Panc1 (cell line): ENCODE results near the gene HAGH. TPM values are rescaled to one million over a fixed set of nuclear protein-coding genes. Genes with fewer than 3 reads are reported as not detected.

Experiments used
- ATAC-seq: fragments of 200-7000 bp; cut with Tn5 transposase; 2 replicates; pipeline ENCODE4 v1.9.1; 2020; ENCODE audit warnings: mild to moderate bottlenecking, moderate library complexity
- BruUV-seq: library from RNA; stranded (reverse); fragments of 400-500 nt; replicated peaks from 2 replicates; lab custom pipeline; 2021; lab: Mats Ljungman, UMichigan
- CTCF ChIA-PET: fragments of 300-600 bp; sonication (Branson Sonifier 250); formaldehyde crosslinking; loops from one replicate; lab custom pipeline; 2022; ENCODE audit warnings: antibody characterized with exemption; lab: Charles Lee
- POLR2A ChIA-PET: fragments of 300-600 bp; sonication (Branson Sonifier 250); formaldehyde crosslinking; loops from one replicate; lab custom pipeline; 2022; ENCODE audit warnings: antibody characterized with exemption; lab: Charles Lee
- DNase-seq: peaks from one replicate; pipeline ENCODE4 v3.0.0-alpha.2; 2010; ENCODE audit warnings: low read depth, low spot score
- H3K27ac ChIP-seq: 2 replicates; pipeline ENCODE4 v1.5.1; 2011; ENCODE audit warnings: mild to moderate bottlenecking, low read length, inconsistent platforms
- H3K27me3 ChIP-seq: fragments of 200-500 bp; sonication (Bioruptor generic); 2 replicates; pipeline ENCODE4 v1.6.0; 2014; ENCODE audit warnings: low read length, inconsistent platforms; ENCODE audit not compliant: control insufficient read depth, insufficient read depth
- H3K36me3 ChIP-seq: fragments of 200-500 bp; sonication (Bioruptor generic); 2 replicates; pipeline ENCODE4 v1.5.1; 2014; ENCODE audit warnings: inconsistent platforms, mild to moderate bottlenecking, low read length, moderate library complexity; ENCODE audit not compliant: control insufficient read depth, insufficient read depth
- H3K4me1 ChIP-seq: 2 replicates; pipeline ENCODE4 v1.5.1; 2011; ENCODE audit warnings: inconsistent platforms, mild to moderate bottlenecking, low read length, moderate library complexity; ENCODE audit not compliant: control insufficient read depth, insufficient read depth
- H3K4me3 ChIP-seq, 2 experiments: 2 replicates each; pipeline ENCODE4 v1.5.1; 2011 to 2012; ENCODE audit warnings: low read depth in 2 of 2, low read length in 2 of 2, mild to moderate bottlenecking in 2 of 2, inconsistent platforms in 1 of 2, moderate library complexity in 1 of 2
- H3K9me3 ChIP-seq: fragments of 200-500 bp; sonication (Bioruptor generic); 2 replicates; pipeline ENCODE4 v1.5.1; 2014; ENCODE audit warnings: low read depth, mild to moderate bottlenecking, inconsistent platforms, low read length, moderate library complexity; ENCODE audit not compliant: control insufficient read depth, insufficient read depth
- POLR2AphosphoS5 ChIP-seq: IDR thresholded peaks from 2 replicates; pipeline ENCODE4 v1.6.1; 2012; ENCODE audit warnings: mild to moderate bottlenecking, low read depth, low read length, moderate library complexity
- SIN3A ChIP-seq: IDR thresholded peaks from 2 replicates; pipeline ENCODE4 v1.6.1; 2012; ENCODE audit warnings: low read depth, mild to moderate bottlenecking, low read length, moderate library complexity, borderline replicate concordance; ENCODE audit not compliant: insufficient read depth
- TCF7L2 ChIP-seq: IDR thresholded peaks from 2 replicates; pipeline ENCODE4 v1.6.1; 2011; ENCODE audit warnings: mild to moderate bottlenecking, low read depth, low read length, inconsistent platforms
- in situ Hi-C: cut with HindIII; loops from 2 replicates; pipeline ENCODE4 v1.10.0; 2016; ENCODE audit warnings: low sequenced_read_pairs, low pct_unique_long_range_greater_than_20kb
- intact Hi-C: fragments of 100-400 bp; cut with micrococcal nuclease; formaldehyde crosslinking; loops from one replicate; pipeline ENCODE4 v1.10.0; 2022; ENCODE audit not compliant: unreplicated experiment
- total RNA-seq: library from RNA; stranded (reverse); gene quantifications from one replicate; pipeline ENCODE4 v1.2.1, GENCODE V29; 2021; ENCODE audit not compliant: unreplicated experiment
- TF ChIP-seq, protein P1 (sequence below), 2 experiments: IDR thresholded peaks; 2 replicates each; pipeline ENCODE4 v1.6.1; 2011 to 2012; ENCODE audit warnings: low read depth in 2 of 2, control low read depth in 1 of 2, low read length in 1 of 2, mild to moderate bottlenecking in 1 of 2, moderate library complexity in 1 of 2; ENCODE audit not compliant: insufficient read depth in 1 of 2
- TF ChIP-seq, protein P2 (sequence below): fragments of 450-650 bp; IDR thresholded peaks from 2 replicates; pipeline ENCODE4 v1.5.1; 2017; ENCODE audit warnings: mild to moderate bottlenecking

HAGH gene
- total RNA-seq, 1 experiment from 2014 or later = 58.9 TPM

DNA sequence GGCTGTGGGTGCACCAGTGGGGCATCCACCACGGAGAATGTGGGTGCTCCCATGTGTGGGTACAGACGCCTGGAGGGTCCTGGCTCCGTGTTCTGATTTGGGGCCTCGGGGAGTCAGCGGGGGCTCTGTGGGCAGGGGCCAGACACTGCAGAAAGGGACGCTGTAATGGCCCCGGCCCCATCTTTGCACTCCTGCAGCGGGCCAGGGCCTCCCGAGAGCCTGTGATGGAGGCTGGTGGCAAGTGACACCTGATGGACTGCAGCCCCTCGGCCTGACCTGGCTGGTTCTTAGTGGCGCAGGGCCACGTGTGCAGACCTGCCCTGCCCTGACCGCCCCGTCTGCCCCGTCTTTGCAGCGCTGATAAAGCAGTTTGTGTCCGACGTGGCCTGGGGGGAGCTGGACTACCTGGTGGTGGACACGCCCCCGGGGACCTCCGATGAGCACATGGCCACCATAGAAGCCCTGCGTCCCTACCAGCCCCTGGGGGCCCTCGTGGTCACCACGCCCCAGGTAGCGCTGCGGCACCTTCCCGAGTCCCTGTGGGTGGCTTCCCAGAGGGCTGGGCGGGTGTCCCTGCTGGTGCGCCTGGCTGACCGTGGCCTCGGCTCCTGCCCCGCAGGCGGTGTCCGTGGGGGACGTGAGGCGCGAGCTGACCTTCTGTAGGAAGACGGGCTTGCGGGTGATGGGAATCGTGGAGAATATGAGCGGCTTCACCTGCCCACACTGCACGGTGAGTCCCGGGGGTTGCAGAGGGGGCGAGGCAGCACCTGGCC, 39.1 kb downstream of the HAGH start:
- Histone ChIP-seq H3K27me3 (no peaks in the 10 kb centered on the region), H3K4me1 (no peaks in the 10 kb centered on the region), H3K4me3 (no peak overlapping the region), H3K36me3 (peaks cover 3% of the 10 kb centered on the region; the same call in 1 of the 2 replicates), H3K9me3 (no peaks in the 10 kb centered on the region), H3K27ac (no peak overlapping the region)
- no peak for DNase-seq
- BruUV-seq = no TSS peak
- TF ChIP-seq, protein P1, sequence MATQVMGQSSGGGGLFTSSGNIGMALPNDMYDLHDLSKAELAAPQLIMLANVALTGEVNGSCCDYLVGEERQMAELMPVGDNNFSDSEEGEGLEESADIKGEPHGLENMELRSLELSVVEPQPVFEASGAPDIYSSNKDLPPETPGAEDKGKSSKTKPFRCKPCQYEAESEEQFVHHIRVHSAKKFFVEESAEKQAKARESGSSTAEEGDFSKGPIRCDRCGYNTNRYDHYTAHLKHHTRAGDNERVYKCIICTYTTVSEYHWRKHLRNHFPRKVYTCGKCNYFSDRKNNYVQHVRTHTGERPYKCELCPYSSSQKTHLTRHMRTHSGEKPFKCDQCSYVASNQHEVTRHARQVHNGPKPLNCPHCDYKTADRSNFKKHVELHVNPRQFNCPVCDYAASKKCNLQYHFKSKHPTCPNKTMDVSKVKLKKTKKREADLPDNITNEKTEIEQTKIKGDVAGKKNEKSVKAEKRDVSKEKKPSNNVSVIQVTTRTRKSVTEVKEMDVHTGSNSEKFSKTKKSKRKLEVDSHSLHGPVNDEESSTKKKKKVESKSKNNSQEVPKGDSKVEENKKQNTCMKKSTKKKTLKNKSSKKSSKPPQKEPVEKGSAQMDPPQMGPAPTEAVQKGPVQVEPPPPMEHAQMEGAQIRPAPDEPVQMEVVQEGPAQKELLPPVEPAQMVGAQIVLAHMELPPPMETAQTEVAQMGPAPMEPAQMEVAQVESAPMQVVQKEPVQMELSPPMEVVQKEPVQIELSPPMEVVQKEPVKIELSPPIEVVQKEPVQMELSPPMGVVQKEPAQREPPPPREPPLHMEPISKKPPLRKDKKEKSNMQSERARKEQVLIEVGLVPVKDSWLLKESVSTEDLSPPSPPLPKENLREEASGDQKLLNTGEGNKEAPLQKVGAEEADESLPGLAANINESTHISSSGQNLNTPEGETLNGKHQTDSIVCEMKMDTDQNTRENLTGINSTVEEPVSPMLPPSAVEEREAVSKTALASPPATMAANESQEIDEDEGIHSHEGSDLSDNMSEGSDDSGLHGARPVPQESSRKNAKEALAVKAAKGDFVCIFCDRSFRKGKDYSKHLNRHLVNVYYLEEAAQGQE (IDR thresholded peaks at IDR 0.05; ENCODE audit: insufficient read depth in 1 of 2, low read depth in 2 of 2, low read length in 1 of 2) = no peak
- TF ChIP-seq POLR2AphosphoS5 (no peak), TCF7L2 (no peak), SIN3A (no peak)
- TF ChIP-seq, protein P2, sequence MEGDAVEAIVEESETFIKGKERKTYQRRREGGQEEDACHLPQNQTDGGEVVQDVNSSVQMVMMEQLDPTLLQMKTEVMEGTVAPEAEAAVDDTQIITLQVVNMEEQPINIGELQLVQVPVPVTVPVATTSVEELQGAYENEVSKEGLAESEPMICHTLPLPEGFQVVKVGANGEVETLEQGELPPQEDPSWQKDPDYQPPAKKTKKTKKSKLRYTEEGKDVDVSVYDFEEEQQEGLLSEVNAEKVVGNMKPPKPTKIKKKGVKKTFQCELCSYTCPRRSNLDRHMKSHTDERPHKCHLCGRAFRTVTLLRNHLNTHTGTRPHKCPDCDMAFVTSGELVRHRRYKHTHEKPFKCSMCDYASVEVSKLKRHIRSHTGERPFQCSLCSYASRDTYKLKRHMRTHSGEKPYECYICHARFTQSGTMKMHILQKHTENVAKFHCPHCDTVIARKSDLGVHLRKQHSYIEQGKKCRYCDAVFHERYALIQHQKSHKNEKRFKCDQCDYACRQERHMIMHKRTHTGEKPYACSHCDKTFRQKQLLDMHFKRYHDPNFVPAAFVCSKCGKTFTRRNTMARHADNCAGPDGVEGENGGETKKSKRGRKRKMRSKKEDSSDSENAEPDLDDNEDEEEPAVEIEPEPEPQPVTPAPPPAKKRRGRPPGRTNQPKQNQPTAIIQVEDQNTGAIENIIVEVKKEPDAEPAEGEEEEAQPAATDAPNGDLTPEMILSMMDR = no peak
- CTCF ChIA-PET = interaction anchor here (0.6 kb wide), 1 partner anchor 103 kb away, joined by 7 read pairs; no protein-coding TSS in a partner anchor
- POLR2A ChIA-PET = no interaction called here
- intact Hi-C loops (no loop called here), in situ Hi-C loops (no loop called here)
- ATAC-seq = no peak

DNA sequence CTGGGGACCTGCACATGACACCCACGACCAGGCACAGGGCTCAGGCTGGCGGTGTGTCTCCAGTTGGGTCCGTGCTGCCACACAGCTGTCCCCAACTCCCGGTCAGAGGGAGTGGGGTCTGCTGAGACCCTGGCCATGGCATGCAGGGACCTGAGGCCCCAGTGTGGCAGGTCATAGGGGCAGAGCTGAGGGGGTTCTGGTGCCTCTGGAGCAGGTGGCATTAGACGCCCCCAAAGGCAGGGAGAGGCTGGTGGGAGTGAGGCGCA, 39.6 kb downstream of the HAGH start:
- Histone ChIP-seq H3K36me3 (peaks cover 3% of the 10 kb centered on the region; the same call in 1 of the 2 replicates), H3K4me3 (no peak overlapping the region), H3K27ac (no peak overlapping the region), H3K4me1 (no peaks in the 10 kb centered on the region), H3K27me3 (no peaks in the 10 kb centered on the region), H3K9me3 (no peaks in the 10 kb centered on the region)
- intact Hi-C loops = no loop called here
- in situ Hi-C loops = no loop called here
- TF ChIP-seq, protein P1 (IDR thresholded peaks at IDR 0.05; ENCODE audit: insufficient read depth in 1 of 2, low read depth in 2 of 2, low read length in 1 of 2) = no peak
- TF ChIP-seq SIN3A (no peak), POLR2AphosphoS5 (no peak), TCF7L2 (no peak)
- TF ChIP-seq, protein P2 = no peak
- DNase-seq (no peak), ATAC-seq (no peak)
- no TSS peak for BruUV-seq
- CTCF ChIA-PET = no interaction called here
- POLR2A ChIA-PET = no interaction called here
